ENCODE results near the gene GASK1B.

GRCh38 chr4:158133551-158133950 is 39.3 kb downstream of the GASK1B start:
- TF ChIP-seq CTCF (optimal IDR thresholded peaks at IDR 0.05 in 1 of 3, IDR thresholded peaks at IDR 0.05 in 1 of 3, conservative IDR thresholded peaks at IDR 0.05 in 1 of 3; ENCODE audit: extremely low read depth in 1 of 3, insufficient read depth in 2 of 3, low read length in 3 of 3) (no peak), EZH2 (IDR thresholded peaks at IDR 0.05; ENCODE audit: low read length) (no peak)
